ENCODE measurements around the gene PDGFC. TPM values are rescaled to one million over a fixed set of nuclear protein-coding genes. Genes with fewer than 3 reads are reported as not detected.

The PDGFC gene
- total and polyA plus RNA-seq, 2 of the 8 experiments (the other 6 are each of a cell fraction or from before 2014, with no cell fraction given) = 0.65 to 2.7 TPM

GRCh38 chr4:156974264-156974663 lies 2.7 kb upstream of the PDGFC start (continued):
- no peak for TF ChIP-seq HDAC2 (IDR thresholded peaks at IDR 0.05; ENCODE audit: borderline replicate concordance in 1 of 2, low read depth in 2 of 2, low read length in 2 of 2)
- TF ChIP-seq BCL11A (IDR thresholded peaks at IDR 0.05; ENCODE audit: low read depth in 2 of 2, low read length in 2 of 2) = no peak
